WTC11 (cell line): ENCODE results near the gene ISL2. TPM values are rescaled to one million over a fixed set of nuclear protein-coding genes. Genes with fewer than 3 reads are reported as not detected.

Experiments
- ATAC-seq: fragments of 200-7000 bp; cut with Tn5 transposase; 2 replicates; pipeline ENCODE4 v1.10.0; 2021; ENCODE audit warnings: mild to moderate bottlenecking, moderate library complexity
- CTCF ChIA-PET: fragments of 300-600 bp; sonication (Branson Sonifier 250); formaldehyde crosslinking; loops from one replicate; lab custom pipeline; 2021; ENCODE audit warnings: antibody characterized with exemption; lab: Charles Lee
- POLR2A ChIA-PET: fragments of 350-600 bp; sonication (Branson Sonifier 250); formaldehyde crosslinking; loops from one replicate; lab custom pipeline; 2021; ENCODE audit warnings: antibody characterized with exemption; lab: Charles Lee
- DNase-seq: peaks from one replicate; pipeline ENCODE4 v3.0.0; 2021; ENCODE audit warnings: low spot score
- H3K27ac Mint-ChIP-seq: 2 replicates; pipeline ENCODE4 v1.8.0; 2021; ENCODE audit warnings: mixed read lengths
- H3K27me3 Mint-ChIP-seq: 2 replicates; pipeline ENCODE4 v1.8.0; 2021; ENCODE audit warnings: low read depth, mild to moderate bottlenecking, moderate library complexity, mixed read lengths
- H3K36me3 Mint-ChIP-seq: 2 replicates; pipeline ENCODE4 v1.8.0; 2021; ENCODE audit warnings: mixed read lengths
- H3K4me1 Mint-ChIP-seq: 2 replicates; pipeline ENCODE4 v1.8.0; 2022; ENCODE audit warnings: mixed read lengths
- H3K4me3 Mint-ChIP-seq: 2 replicates; pipeline ENCODE4 v1.8.0; 2021; ENCODE audit warnings: mild to moderate bottlenecking, moderate library complexity, mixed read lengths
- H3K9me3 Mint-ChIP-seq: 2 replicates; pipeline ENCODE4 v1.8.0; 2021; ENCODE audit warnings: mixed read lengths
- ARID4B ChIP-seq: sonication (generic); formaldehyde crosslinking; IDR thresholded peaks from 2 replicates; pipeline ENCODE4 v1.8.0; 2023; ENCODE audit warnings: missing genetic modification reagents, mild to moderate bottlenecking, borderline replicate concordance
- ATF2 ChIP-seq: sonication (generic); formaldehyde crosslinking; IDR thresholded peaks from 2 replicates; pipeline ENCODE4 v1.8.1; 2022; ENCODE audit warnings: low read depth, missing genetic modification reagents, borderline replicate concordance
- CREM ChIP-seq: sonication (generic); formaldehyde crosslinking; IDR thresholded peaks from 2 replicates; pipeline ENCODE4 v1.8.1; 2022; ENCODE audit warnings: mild to moderate bottlenecking, missing genetic modification reagents, moderate library complexity
- CTCF ChIP-seq: fragments of 200-600 bp; IDR thresholded peaks from 2 replicates; pipeline ENCODE4 v1.8.0; 2022; ENCODE audit warnings: antibody characterized with exemption
- ERG ChIP-seq: fragments of 250-450 bp; sonication (Bioruptor Pico); IDR thresholded peaks from 2 replicates; pipeline ENCODE4 v1.8.0; 2021; ENCODE audit warnings: mild to moderate bottlenecking
- FOXJ3 ChIP-seq: sonication (generic); formaldehyde crosslinking; IDR thresholded peaks from 2 replicates; pipeline ENCODE4 v1.9.0; 2021; ENCODE audit warnings: missing genetic modification reagents, mild to moderate bottlenecking, borderline replicate concordance
- FOXK1 ChIP-seq: sonication (generic); formaldehyde crosslinking; IDR thresholded peaks from 2 replicates; pipeline ENCODE4 v1.8.0; 2022; ENCODE audit warnings: mild to moderate bottlenecking, moderate library complexity, missing genetic modification reagents
- GABPB1 ChIP-seq: sonication (generic); formaldehyde crosslinking; IDR thresholded peaks from 2 replicates; pipeline ENCODE4 v1.8.1; 2023; ENCODE audit warnings: mild to moderate bottlenecking, missing genetic modification reagents
- JAZF1 ChIP-seq: fragments of 250-450 bp; sonication (Bioruptor Pico); IDR thresholded peaks from 2 replicates; pipeline ENCODE4 v1.9.0; 2021; ENCODE audit warnings: moderate library complexity, mild to moderate bottlenecking, inconsistent platforms
- JUN ChIP-seq: sonication (generic); formaldehyde crosslinking; IDR thresholded peaks from 2 replicates; pipeline ENCODE4 v1.8.0; 2023; ENCODE audit warnings: mild to moderate bottlenecking, missing genetic modification reagents
- MYBL2 ChIP-seq: sonication (generic); formaldehyde crosslinking; IDR thresholded peaks from 2 replicates; pipeline ENCODE4 v1.8.1; 2023; ENCODE audit warnings: mild to moderate bottlenecking, moderate library complexity, missing genetic modification reagents
- NFATC4 ChIP-seq: fragments of 250-450 bp; sonication (Bioruptor Pico); IDR thresholded peaks from 2 replicates; pipeline ENCODE4 v1.9.0; 2021; ENCODE audit warnings: mild to moderate bottlenecking
- NFYB ChIP-seq: sonication (generic); formaldehyde crosslinking; conservative IDR thresholded peaks from 2 replicates; pipeline ENCODE4 v1.8.0; 2022; ENCODE audit warnings: low read depth, missing genetic modification reagents
- NR1H2 ChIP-seq: sonication (generic); formaldehyde crosslinking; IDR thresholded peaks from 2 replicates; pipeline ENCODE4 v1.9.0; 2021; ENCODE audit warnings: mild to moderate bottlenecking, moderate library complexity, missing genetic modification reagents
- NR3C1 ChIP-seq: sonication (generic); formaldehyde crosslinking; conservative IDR thresholded peaks from 2 replicates; pipeline ENCODE4 v1.8.1; 2023; ENCODE audit warnings: low read depth, mild to moderate bottlenecking, missing genetic modification reagents
- PRRX2 ChIP-seq: fragments of 250-450 bp; sonication (Bioruptor Pico); IDR thresholded peaks from 2 replicates; pipeline ENCODE4 v1.8.0; 2021; ENCODE audit warnings: mild to moderate bottlenecking
- SMAD3 ChIP-seq: sonication (generic); formaldehyde crosslinking; IDR thresholded peaks from 2 replicates; pipeline ENCODE4 v1.8.0; 2022; ENCODE audit warnings: missing genetic modification reagents, mild to moderate bottlenecking, borderline replicate concordance
- STAT6 ChIP-seq: sonication (generic); formaldehyde crosslinking; conservative IDR thresholded peaks from 2 replicates; pipeline ENCODE4 v1.8.1; 2023; ENCODE audit warnings: mild to moderate bottlenecking, low read depth, missing genetic modification reagents, moderate library complexity
- TEAD1 ChIP-seq: sonication (generic); formaldehyde crosslinking; IDR thresholded peaks from 2 replicates; pipeline ENCODE4 v1.8.0; 2022; ENCODE audit warnings: mild to moderate bottlenecking, missing genetic modification reagents
- TP53 ChIP-seq: sonication (generic); formaldehyde crosslinking; IDR thresholded peaks from 2 replicates; pipeline ENCODE4 v1.8.1; 2023; ENCODE audit warnings: mild to moderate bottlenecking, missing genetic modification reagents
- ZNF219 ChIP-seq: sonication (generic); formaldehyde crosslinking; IDR thresholded peaks from 2 replicates; pipeline ENCODE4 v1.8.0; 2023; ENCODE audit warnings: missing genetic modification reagents, mild to moderate bottlenecking, borderline replicate concordance
- ZNF263 ChIP-seq: sonication (generic); formaldehyde crosslinking; IDR thresholded peaks from 2 replicates; pipeline ENCODE4 v1.8.1; 2022; ENCODE audit warnings: low read depth, mild to moderate bottlenecking, moderate library complexity, missing genetic modification reagents
- ZNF396 ChIP-seq: fragments of 250-450 bp; sonication (Bioruptor Pico); IDR thresholded peaks from 2 replicates; pipeline ENCODE4 v1.8.0; 2021; ENCODE audit warnings: mild to moderate bottlenecking, moderate library complexity, borderline replicate concordance
- ZNF423 ChIP-seq: fragments of 250-450 bp; sonication (Bioruptor Pico); IDR thresholded peaks from 2 replicates; pipeline ENCODE4 v2.1.2; 2022; ENCODE audit warnings: mild to moderate bottlenecking, moderate library complexity
- ZNF671 ChIP-seq: fragments of 250-450 bp; sonication (Bioruptor Pico); IDR thresholded peaks from 2 replicates; pipeline ENCODE4 v1.8.0; 2021; ENCODE audit warnings: mild to moderate bottlenecking
- total RNA-seq: library from RNA; stranded (reverse); gene quantifications from 3 replicates; pipeline ENCODE4 v1.2.3, GENCODE V29; 2021

The ISL2 gene
- total RNA-seq, 1 experiment from 2014 or later = 0.24 TPM

GRCh38 chr15:76376816-76377215, 40.2 kb downstream of the ISL2 start (continued):
- no peak for TF ChIP-seq GABPB1
- TF ChIP-seq, all 79 proteins: peak for 0

GRCh38 chr15:76377217-76377616, 40.6 kb downstream of the ISL2 start:
- Mint-ChIP-seq H3K9me3 (no peaks in the 10 kb centered on the region), H3K36me3 (no peaks in the 10 kb centered on the region), H3K4me3 (no peak overlapping the region), H3K27ac (no peak overlapping the region), H3K4me1 (peaks cover 4% of the 10 kb centered on the region; the same call in 1 of the 2 replicates), H3K27me3 (no peaks in the 10 kb centered on the region)
- DNase-seq = no peak
- ChIA-PET CTCF (no interaction called here), POLR2A (no interaction called here)
- no peak for ATAC-seq
- TF ChIP-seq CREM (CRISPR knock-in tag) (no peak), TP53 (CRISPR knock-in tag) (no peak), NFYB (CRISPR knock-in tag) (no peak), ZNF423 (CRISPR knock-in tag) (no peak), NR1H2 (CRISPR knock-in tag) (no peak), ATF2 (no peak), FOXJ3 (CRISPR knock-in tag) (no peak), ZNF396 (CRISPR knock-in tag) (no peak), JAZF1 (no peak), ZNF671 (no peak), ZNF263 (CRISPR knock-in tag) (no peak), NFATC4 (CRISPR knock-in tag) (no peak)

GRCh38 chr15:76377751-76378150, 41.2 kb downstream of the ISL2 start:
- ATAC-seq (no peak), DNase-seq (no peak)
- no peaks in the 10 kb centered on the region for H3K36me3 Mint-ChIP-seq
- H3K27ac Mint-ChIP-seq = no peak overlapping the region
- peaks cover 4% of the 10 kb centered on the region; the same call in 1 of the 2 replicates for H3K4me1 Mint-ChIP-seq
- H3K9me3 Mint-ChIP-seq = no peaks in the 10 kb centered on the region
- ChIA-PET CTCF (no interaction called here), POLR2A (no interaction called here)
- no peaks in the 10 kb centered on the region for H3K27me3 Mint-ChIP-seq
- H3K4me3 Mint-ChIP-seq = no peak overlapping the region
- TF ChIP-seq NR3C1 (no peak), SMAD3 (CRISPR knock-in tag) (no peak), STAT6 (CRISPR knock-in tag) (no peak), JUN (CRISPR knock-in tag) (no peak), TEAD1 (CRISPR knock-in tag) (no peak), ERG (CRISPR knock-in tag) (no peak), CTCF (no peak), PRRX2 (CRISPR knock-in tag) (no peak), JAZF1 (no peak), ZNF219 (CRISPR knock-in tag) (no peak), MYBL2 (no peak), ARID4B (CRISPR knock-in tag) (no peak), FOXK1 (CRISPR knock-in tag) (no peak)
